T-cell (primary cell): ENCODE results near the gene SWSAP1. TPM values are rescaled to one million over a fixed set of nuclear protein-coding genes. Genes with fewer than 3 reads are reported as not detected.
A peak's percentile ranks its signal among the peaks of the same experiment; 100 is the strongest.
"Not testable (repeated sequence)": the region's sequence is repeated elsewhere in the genome, so short reads cannot be mapped to it uniquely, and the experiment has no call there.

ENCODE experiments used
- ATAC-seq, 4 experiments: fragments of 200-7000 bp in 3 of 4; fragments of 150-1000 bp in 1 of 4; cut with Tn5 transposase; replicated peaks in 1 of 4; 1 replicate in 3 of 4; 2 replicates in 1 of 4; pipeline ENCODE4 v1.10.0; 2021; ENCODE audit warnings: moderate library complexity in 3 of 4, mild to moderate bottlenecking in 2 of 4, moderate number of reproducible peaks in 1 of 4
- CTCF ChIA-PET, 2 donors: fragments of 300-600 bp; sonication (Branson Sonifier 250); formaldehyde crosslinking; loops; one replicate each; lab custom pipeline; 2022; ENCODE audit warnings: antibody characterized with exemption in 2 of 2; lab: Charles Lee
- POLR2A ChIA-PET, 2 donors: fragments of 300-600 bp; sonication (Branson Sonifier 250); formaldehyde crosslinking; loops; one replicate each; lab custom pipeline; 2022; ENCODE audit warnings: antibody characterized with exemption in 2 of 2; lab: Charles Lee
- DNase-seq, 35 experiments: peaks; one replicate each; pipeline versions ENCODE4 v3.0.0 to v3.0.0-alpha.2; 2013 to 2023
- H3K27ac ChIP-seq: one replicate; pipeline ENCODE4 v1.5.1; 2013; ENCODE audit warnings: low read length
- H3K27me3 ChIP-seq, 2 experiments: replicated peaks in 1 of 2; 1 replicate in 1 of 2; 2 replicates in 1 of 2; pipeline versions ENCODE4 v1.6.1 to v1.7.0; 2013; ENCODE audit warnings: low read length in 1 of 2, mixed read lengths in 1 of 2; ENCODE audit not compliant: control insufficient read depth in 2 of 2, insufficient read depth in 2 of 2; ENCODE audit errors: extremely low read depth in 1 of 2
- H3K36me3 ChIP-seq, 2 donors: 1 replicate in 1 of 2; 2 replicates in 1 of 2; pipeline versions ENCODE4 v1.6.1 to v1.7.0; 2013; ENCODE audit warnings: low read length in 1 of 2; ENCODE audit not compliant: control insufficient read depth in 2 of 2, insufficient read depth in 1 of 2; ENCODE audit errors: extremely low read depth in 1 of 2
- H3K4me1 ChIP-seq, 2 experiments: 1 replicate in 1 of 2; 2 replicates in 1 of 2; pipeline versions ENCODE4 v1.6.1 to v1.7.0; 2013; ENCODE audit warnings: low read length in 2 of 2, mixed read lengths in 1 of 2; ENCODE audit not compliant: insufficient read depth in 2 of 2, control insufficient read depth in 1 of 2; ENCODE audit errors: extremely low read depth in 1 of 2
- H3K4me3 ChIP-seq, 2 donors: 1 replicate in 1 of 2; 2 replicates in 1 of 2; pipeline versions ENCODE4 v1.5.1 to v1.7.0; 2013; ENCODE audit warnings: mild to moderate bottlenecking in 2 of 2, low read length in 1 of 2, moderate library complexity in 1 of 2; ENCODE audit not compliant: control insufficient read depth in 1 of 2; ENCODE audit errors: extremely low read depth in 1 of 2
- H3K9me3 ChIP-seq: 2 replicates; pipeline ENCODE4 v1.7.0; 2013
- H3K27ac Mint-ChIP-seq, 2 donors: one replicate each; pipeline ENCODE4 v1.8.0; 2020 to 2021; ENCODE audit warnings: mild to moderate bottlenecking in 2 of 2, mixed read lengths in 2 of 2
- H3K27me3 Mint-ChIP-seq, 2 donors: one replicate each; pipeline ENCODE4 v1.8.0; 2021 to 2022; ENCODE audit warnings: mixed read lengths in 2 of 2
- H3K36me3 Mint-ChIP-seq: one replicate; pipeline ENCODE4 v1.8.0; 2021; ENCODE audit warnings: mixed read lengths
- H3K4me1 Mint-ChIP-seq, 3 donors: one replicate each; pipeline ENCODE4 v1.8.0; 2020 to 2022; ENCODE audit warnings: mixed read lengths in 3 of 3, mild to moderate bottlenecking in 1 of 3
- H3K4me3 Mint-ChIP-seq, 3 donors: one replicate each; pipeline ENCODE4 v1.8.0; 2020 to 2022; ENCODE audit warnings: mild to moderate bottlenecking in 3 of 3, mixed read lengths in 3 of 3, moderate library complexity in 3 of 3
- H3K9me3 Mint-ChIP-seq, 3 donors: one replicate each; pipeline ENCODE4 v1.8.0; 2020 to 2022; ENCODE audit warnings: mixed read lengths in 3 of 3
- WGBS: methylation state at CpG from one replicate; pipeline ENCODE4 v1.1.5; 2013; ENCODE audit warnings: missing lambda C conversion rate; ENCODE audit not compliant: insufficient coverage; 5-methylcytosine and 5-hydroxymethylcytosine counted together
- total RNA-seq, 35 experiments: library from RNA in 6 of 35; stranded (reverse) in 6 of 35; fragments of 120-200 nt in 1 of 35; gene quantifications; one replicate each; pipeline versions ENCODE4 v1.2.1 to v1.2.4 and lab custom pipeline; 2013 to 2026

The SWSAP1 gene
- total RNA-seq, 5 donors from 2014 or later (not counting 1 experiment from before 2014, with no cell fraction given): 1.6 to 5.5 (median 4.3) TPM

- peaks cover 0 to 5% of the 10 kb centered on the region in 2 experiments for H3K27me3 ChIP-seq
- H3K27ac ChIP-seq: peak within 1 kb of the TSS; percentile 45
- ChIA-PET POLR2A (interaction anchor here in 1 of 2 donors (0.6 kb wide), 1 partner anchor 410 kb away, joined by 3 read pairs; no protein-coding TSS in a partner anchor), CTCF (interaction anchor here in 1 of 2 donors (0.6 kb wide), 1 partner anchor 37 kb away, joined by 9 read pairs; no protein-coding TSS in a partner anchor)
- ATAC-seq (peak; percentile 92 to 96 (median 92)), DNase-seq (peak; percentile 41 to 79 (median 62))
- H3K9me3 ChIP-seq: no peaks in the 10 kb centered on the region
- H3K4me3 ChIP-seq: peak within 1 kb of the TSS; percentile 52 to 58
- WGBS: 7% methylated on average over 42 of the region's 53 CpGs
- Mint-ChIP-seq H3K27ac (peak within 1 kb of the TSS; percentile 81 to 84), H3K4me1 (peaks cover 14 to 29% (median 27%) of the 10 kb centered on the region in 3 donors), H3K4me3 (peak within 1 kb of the TSS; percentile 79 to 80 (median 79)), H3K27me3 (no peaks in the 10 kb centered on the region), H3K9me3 (no peaks in the 10 kb centered on the region), H3K36me3 (peaks cover 26% of the 10 kb centered on the region)
- H3K4me1 ChIP-seq: peaks cover 0 to 35% of the 10 kb centered on the region in 2 experiments
- peaks cover 4 to 11% of the 10 kb centered on the region in 2 donors for H3K36me3 ChIP-seq
These were observed 35.0 kb upstream of the SWSAP1 start, which contains the start of gene RAB3D for GRCh38 chr19:11339254-11340098. Gene RAB3D, minus strand, starts transcription at chr19:11339657. Its CDS starts 2,258 bp downstream, at chr19:11337399.

DNA sequence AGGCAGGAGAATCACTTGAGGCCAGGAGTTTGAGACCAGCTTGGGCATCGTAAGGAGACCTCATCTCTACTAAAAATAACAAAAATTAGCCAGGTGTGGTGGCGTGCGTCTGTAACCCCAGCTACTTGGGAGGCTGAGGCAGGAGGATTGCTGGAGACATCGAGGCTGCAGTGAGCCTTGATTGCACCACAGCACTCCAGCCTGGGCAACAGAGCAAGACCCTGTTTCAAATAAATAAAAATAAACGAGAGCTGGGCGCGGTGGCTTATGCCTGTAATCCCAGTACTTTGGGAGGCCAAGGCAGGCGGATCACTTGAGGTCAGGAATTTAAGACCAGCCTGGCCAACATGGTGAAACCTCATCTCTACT is 34.4 kb upstream of the SWSAP1 start:
- WGBS: 89% methylated on average over 6 of the region's 8 CpGs
- H3K27ac ChIP-seq, H3K9me3 ChIP-seq, DNase-seq, H3K27me3 Mint-ChIP-seq, H3K36me3 ChIP-seq, POLR2A ChIA-PET, ATAC-seq, H3K27me3 ChIP-seq, H3K9me3 Mint-ChIP-seq: not testable (repeated sequence)
- H3K27ac Mint-ChIP-seq: peak overlapping the region in 1 of 2 donors; percentile 68
- Histone ChIP-seq H3K4me1 (peaks cover under 1 to 39% of the 10 kb centered on the region in 2 experiments), H3K4me3 (peak overlapping the region; percentile 52 to 58)
- H3K4me1 Mint-ChIP-seq: peaks cover 18 to 31% (median 28%) of the 10 kb centered on the region in 3 donors
- H3K4me3 Mint-ChIP-seq: peak overlapping the region; percentile 79 to 80 (median 79)
- CTCF ChIA-PET: interaction anchor here in 1 of 2 donors (0.6 kb wide), 1 partner anchor 36 kb away, joined by 9 read pairs; no protein-coding TSS in a partner anchor
- H3K36me3 Mint-ChIP-seq: peaks cover 22% of the 10 kb centered on the region

GRCh38 chr19:11342429-11342828 is 32.0 kb upstream of the SWSAP1 start:
- POLR2A ChIA-PET: no interaction called here
- Histone ChIP-seq H3K4me1 (peaks cover 4 to 54% of the 10 kb centered on the region in 2 experiments), H3K4me3 (no peak overlapping the region), H3K9me3 (no peaks in the 10 kb centered on the region), H3K27me3 (peaks cover 0 to 6% of the 10 kb centered on the region in 2 experiments), H3K27ac (no peak overlapping the region), H3K36me3 (peaks cover 0 to 4% of the 10 kb centered on the region in 2 donors)
- H3K4me3 Mint-ChIP-seq: no peak overlapping the region
- WGBS: no CpG with 5 or more reads among the region's 3 CpGs
- no peak for DNase-seq
- no peak for ATAC-seq
- H3K27ac Mint-ChIP-seq: no peak overlapping the region
- H3K27me3 Mint-ChIP-seq: no peaks in the 10 kb centered on the region
- H3K36me3 Mint-ChIP-seq: peaks cover 5% of the 10 kb centered on the region
- no peaks in the 10 kb centered on the region for H3K9me3 Mint-ChIP-seq
- CTCF ChIA-PET: no interaction called here
- H3K4me1 Mint-ChIP-seq: peaks cover 41 to 48% (median 46%) of the 10 kb centered on the region in 3 donors

DNA sequence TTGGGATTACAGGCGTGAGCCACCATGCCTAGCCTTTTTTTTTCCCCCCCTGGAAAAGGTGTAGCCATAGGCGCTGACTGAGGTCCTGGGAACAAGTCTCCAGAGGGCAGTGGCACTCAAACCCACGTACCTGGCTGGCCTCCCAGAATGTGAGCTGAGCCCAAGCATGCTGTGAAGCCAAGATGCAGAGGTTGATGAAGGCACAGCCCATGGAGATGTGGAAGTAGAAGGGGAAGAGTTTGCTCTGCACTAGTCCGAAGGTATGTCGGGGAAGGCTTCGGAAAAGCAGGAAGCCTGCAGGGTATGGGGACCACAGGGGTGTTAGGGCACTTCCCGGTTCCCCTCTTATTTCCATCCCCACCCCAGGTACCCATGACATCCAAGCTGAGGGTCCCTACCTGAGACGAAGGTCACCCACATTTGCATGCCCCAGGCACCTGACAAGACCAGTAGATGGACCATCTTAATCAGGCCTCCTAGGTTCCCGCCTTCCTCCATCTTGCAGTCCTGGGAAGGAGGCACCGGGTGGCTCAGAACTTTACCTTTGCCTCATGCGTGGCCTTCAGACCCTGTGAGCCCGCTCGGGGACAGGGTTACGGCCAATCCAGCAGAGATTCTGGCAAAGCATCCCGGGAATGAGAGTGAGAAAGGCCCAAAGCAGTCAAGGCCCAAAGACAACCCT is 29.2 kb upstream of the SWSAP1 start:
- CTCF ChIA-PET: interaction anchor here in 1 of 2 donors (0.5 to 2.0 kb wide), 3 partner anchors 30 to 38 kb away, joined by 4 to 18 read pairs (median 13); partner anchors contain the start of gene SWSAP1
- Mint-ChIP-seq H3K27me3 (no peaks in the 10 kb centered on the region), H3K27ac (peak overlapping the region; percentile 81 to 95), H3K36me3 (peaks cover 12% of the 10 kb centered on the region), H3K4me1 (peaks cover 27 to 33% (median 28%) of the 10 kb centered on the region in 3 donors), H3K4me3 (peak overlapping the region; percentile 93 to 97 (median 97)), H3K9me3 (peaks cover 3 to 5% (median 3%) of the 10 kb centered on the region in 3 donors)
- Histone ChIP-seq H3K27ac (no peak overlapping the region), H3K4me3 (peak overlapping the region; percentile 84 to 91), H3K9me3 (no peaks in the 10 kb centered on the region), H3K36me3 (peaks cover 0 to 4% of the 10 kb centered on the region in 2 donors), H3K27me3 (peaks cover 0 to 3% of the 10 kb centered on the region in 2 experiments), H3K4me1 (peaks cover 4 to 27% of the 10 kb centered on the region in 2 experiments)
- 81% methylated on average over 4 of the region's 15 CpGs for WGBS
- POLR2A ChIA-PET: interaction anchor here in 1 of 2 donors (0.7 to 1.6 kb wide), 5 partner anchors 23 to 94 kb away, joined by 3 to 9 read pairs (median 3); partner anchors contain the start of gene SWSAP1
- DNase-seq: no peak
- no peak for ATAC-seq

DNA sequence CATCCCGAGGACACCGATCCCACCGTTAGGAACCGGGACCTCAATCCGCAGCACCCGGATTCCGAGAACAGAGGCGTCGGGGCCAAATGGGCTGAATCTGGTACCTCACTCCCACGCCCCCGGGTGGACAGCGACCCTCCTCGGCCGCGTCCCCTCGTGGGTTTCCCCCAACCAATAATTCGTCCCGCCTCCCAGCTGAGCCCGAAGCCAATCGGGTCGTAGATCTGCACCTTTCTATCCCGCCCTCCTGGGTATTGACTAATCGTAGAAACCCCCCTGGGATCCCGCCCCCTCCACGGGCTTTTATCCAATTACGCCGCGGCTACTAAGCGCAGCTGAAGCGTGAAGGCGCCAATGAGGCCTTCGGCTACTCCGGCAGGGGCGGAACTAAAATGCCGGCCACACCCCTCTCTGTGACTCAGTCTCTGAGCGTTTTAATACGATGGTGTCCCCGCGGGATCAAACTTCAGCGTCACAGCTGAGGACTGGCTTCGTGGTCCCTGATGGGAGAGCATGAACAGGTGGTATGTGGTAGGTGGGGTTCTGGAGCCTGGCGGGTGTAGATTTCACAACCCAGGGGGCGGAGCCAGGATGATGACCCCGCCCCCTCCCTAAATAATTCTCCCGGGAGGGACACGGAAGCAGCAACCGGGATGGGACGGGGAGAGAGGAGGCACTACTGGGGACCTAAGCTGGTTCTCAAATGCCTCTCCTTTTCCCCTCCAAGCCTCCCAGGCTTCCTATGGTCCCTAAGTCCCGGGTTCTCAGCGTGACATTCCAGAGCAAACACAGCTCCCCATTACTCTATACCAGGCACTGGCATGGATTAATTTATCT is 28.1 kb upstream of the SWSAP1 start, which contains the start of the genes CCDC159 and TMEM205:
Gene CCDC159, plus strand, starts transcription at position 416 of the 837 bp plus-strand sequence. Its CDS starts 88 bp downstream, at position 504.
Gene TMEM205, minus strand, starts transcription at position 165 of the 837 bp plus-strand sequence. CDS start 649 bp downstream, outside the sequence.
- POLR2A ChIA-PET: interaction anchor here (0.6 to 1.6 kb wide), 7 partner anchors 24 to 1805 kb away, joined by 3 to 5 read pairs (median 3); partner anchors contain the start of gene SWSAP1 (in 2 of the 2)
- Mint-ChIP-seq H3K36me3 (peaks cover 12% of the 10 kb centered on the region), H3K4me1 (peaks cover 27 to 33% (median 28%) of the 10 kb centered on the region in 3 donors), H3K27ac (peak within 1 kb of the TSS; percentile 89 to 95), H3K27me3 (no peaks in the 10 kb centered on the region), H3K4me3 (peak within 1 kb of the TSS; percentile 93 to 97 (median 97)), H3K9me3 (peaks cover 3 to 5% (median 3%) of the 10 kb centered on the region in 3 donors)
- CTCF ChIA-PET: interaction anchor here (0.5 to 2.0 kb wide), 5 partner anchors 29 to 1127 kb away, joined by 3 to 18 read pairs (median 4); partner anchors contain the start of gene SWSAP1 (in 1 of the 2)
- DNase-seq (peak; percentile 89 to 100 (median 99)), ATAC-seq (peak; percentile 95 to 100 (median 99))
- Histone ChIP-seq H3K4me3 (peak within 1 kb of the TSS; percentile 84 to 91), H3K36me3 (peaks cover 0 to 4% of the 10 kb centered on the region in 2 donors), H3K9me3 (no peaks in the 10 kb centered on the region), H3K27me3 (peaks cover 0 to 3% of the 10 kb centered on the region in 2 experiments), H3K4me1 (peaks cover 4 to 27% of the 10 kb centered on the region in 2 experiments), H3K27ac (peak within 1 kb of the TSS; percentile 82)
- WGBS: 0% methylated on average over 34 of the region's 50 CpGs
